ENCODE measurements around the gene NKTR. TPM values are rescaled to one million over a fixed set of nuclear protein-coding genes. Genes with fewer than 3 reads are reported as not detected.

The NKTR gene
- total RNA-seq, 3 donors from 2014 or later = 132 to 214 (median 175) TPM

DNA sequence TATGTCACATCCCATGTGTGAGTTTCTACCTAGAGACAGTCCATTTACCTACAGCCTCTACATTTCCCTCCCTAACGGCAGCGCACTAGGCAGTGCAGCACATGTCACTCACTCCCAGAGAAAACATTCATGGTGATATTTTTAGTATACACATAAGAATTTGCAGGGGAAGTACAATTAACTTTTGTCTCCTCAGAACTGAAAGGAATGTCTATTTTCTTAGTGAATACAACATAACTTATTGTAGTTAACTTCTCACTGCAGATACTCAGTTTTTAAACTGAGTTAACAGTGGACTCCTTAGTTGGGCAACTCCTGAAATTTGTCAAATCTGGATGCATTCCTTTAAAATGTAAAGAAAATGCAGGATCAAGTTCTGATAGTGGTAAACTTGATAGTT, 48.5 kb downstream of the NKTR start:
- no peak overlapping the region for H3K27ac ChIP-seq
- no peak for DNase-seq (ENCODE audit: low spot score in 2 of 2)
- no peaks in the 10 kb centered on the region for H3K9me3 ChIP-seq
- H3K4me3 ChIP-seq = no peak overlapping the region
- H3K36me3 ChIP-seq = peaks cover 4% of the 10 kb centered on the region
- peaks cover 7 to 18% of the 10 kb centered on the region in 2 donors for H3K4me1 ChIP-seq
- intact Hi-C loops (cut with DNase I; ENCODE audit: low total_unique reads) = no loop called here
- no peaks in the 10 kb centered on the region for H3K27me3 ChIP-seq
- TF ChIP-seq POLR2AphosphoS5 (IDR thresholded peaks at IDR 0.05) = no peak
- TF ChIP-seq POLR2A (IDR thresholded peaks at IDR 0.05) = no peak

DNA sequence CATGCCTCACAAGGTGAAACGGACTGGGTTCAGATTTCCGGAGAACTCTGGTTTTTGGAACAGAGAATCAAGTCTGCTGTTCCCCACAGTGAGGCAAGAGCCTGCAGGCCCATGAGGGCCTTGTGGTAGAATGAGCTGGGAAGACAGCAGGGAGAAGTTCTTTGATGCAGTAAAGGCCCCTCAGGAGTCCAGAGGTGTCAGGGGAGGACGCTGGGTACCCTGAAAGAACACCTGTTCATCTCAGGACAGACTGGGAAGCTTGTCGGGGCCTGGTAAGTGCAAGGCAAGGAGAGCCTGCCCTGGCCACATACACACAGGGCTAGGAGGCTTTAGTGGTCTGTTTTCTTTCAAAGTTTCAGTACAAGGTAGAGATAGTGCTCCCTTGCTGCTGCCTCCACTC, 49.3 kb downstream of the NKTR start:
- no peaks in the 10 kb centered on the region for H3K27me3 ChIP-seq
- intact Hi-C loops (cut with DNase I; ENCODE audit: low total_unique reads) = no loop called here
- TF ChIP-seq, protein P1, sequence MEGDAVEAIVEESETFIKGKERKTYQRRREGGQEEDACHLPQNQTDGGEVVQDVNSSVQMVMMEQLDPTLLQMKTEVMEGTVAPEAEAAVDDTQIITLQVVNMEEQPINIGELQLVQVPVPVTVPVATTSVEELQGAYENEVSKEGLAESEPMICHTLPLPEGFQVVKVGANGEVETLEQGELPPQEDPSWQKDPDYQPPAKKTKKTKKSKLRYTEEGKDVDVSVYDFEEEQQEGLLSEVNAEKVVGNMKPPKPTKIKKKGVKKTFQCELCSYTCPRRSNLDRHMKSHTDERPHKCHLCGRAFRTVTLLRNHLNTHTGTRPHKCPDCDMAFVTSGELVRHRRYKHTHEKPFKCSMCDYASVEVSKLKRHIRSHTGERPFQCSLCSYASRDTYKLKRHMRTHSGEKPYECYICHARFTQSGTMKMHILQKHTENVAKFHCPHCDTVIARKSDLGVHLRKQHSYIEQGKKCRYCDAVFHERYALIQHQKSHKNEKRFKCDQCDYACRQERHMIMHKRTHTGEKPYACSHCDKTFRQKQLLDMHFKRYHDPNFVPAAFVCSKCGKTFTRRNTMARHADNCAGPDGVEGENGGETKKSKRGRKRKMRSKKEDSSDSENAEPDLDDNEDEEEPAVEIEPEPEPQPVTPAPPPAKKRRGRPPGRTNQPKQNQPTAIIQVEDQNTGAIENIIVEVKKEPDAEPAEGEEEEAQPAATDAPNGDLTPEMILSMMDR (IDR thresholded peaks at IDR 0.05) = no peak
- TF ChIP-seq POLR2A (IDR thresholded peaks at IDR 0.05) = no peak
- TF ChIP-seq POLR2AphosphoS5 (IDR thresholded peaks at IDR 0.05) = no peak
- no peak for DNase-seq (ENCODE audit: low spot score in 2 of 2)
- H3K9me3 ChIP-seq = no peaks in the 10 kb centered on the region
- H3K36me3 ChIP-seq = peaks cover 4% of the 10 kb centered on the region
- H3K4me3 ChIP-seq = no peak overlapping the region
- H3K4me1 ChIP-seq = peaks cover 7 to 18% of the 10 kb centered on the region in 2 donors
- H3K27ac ChIP-seq = peak overlapping the region in 1 of 2 donors; percentile 38

DNA sequence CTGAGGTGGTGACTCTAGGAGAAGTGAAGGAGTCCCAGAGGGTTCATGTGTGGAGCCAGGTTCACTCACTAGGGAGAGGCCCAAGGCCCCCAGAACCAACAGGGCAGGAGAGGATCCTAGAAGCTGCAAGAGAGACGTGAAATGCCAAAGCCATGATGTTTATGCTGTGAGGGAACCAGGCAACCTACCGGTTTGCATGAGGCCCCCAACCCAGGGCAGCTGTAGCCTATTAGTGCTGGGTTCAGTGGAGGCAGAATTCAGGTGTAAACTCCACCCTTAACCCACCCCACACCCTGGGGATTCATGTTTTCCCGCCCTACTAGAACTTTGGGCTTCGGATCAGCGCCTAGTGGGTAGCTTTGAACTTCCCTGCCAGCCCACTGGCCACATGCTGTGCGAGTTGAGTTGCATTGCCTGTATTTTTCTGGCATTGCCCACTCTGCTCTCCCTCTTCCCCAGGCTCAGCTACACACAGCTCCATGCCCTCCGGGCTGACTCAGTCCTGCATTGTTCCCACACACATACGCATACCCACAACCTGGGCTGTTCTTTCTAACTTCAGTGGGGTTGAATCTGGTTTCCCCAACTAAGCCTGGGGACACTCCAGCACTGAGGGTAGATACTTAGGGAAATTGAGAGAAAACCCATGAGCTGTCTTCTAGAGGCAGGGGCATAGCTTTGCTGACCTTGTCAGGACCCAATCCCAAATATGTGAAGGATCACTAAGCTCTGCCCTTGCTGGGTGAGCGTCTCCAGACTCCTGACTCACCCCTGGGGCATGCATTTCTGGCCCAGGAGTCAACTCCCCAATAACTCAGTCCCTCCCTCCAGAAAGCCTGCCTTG, 51.0 kb downstream of the NKTR start:
- Histone ChIP-seq H3K4me1 (peaks cover 10 to 18% of the 10 kb centered on the region in 2 donors), H3K36me3 (no peaks in the 10 kb centered on the region), H3K27me3 (no peaks in the 10 kb centered on the region), H3K4me3 (peak overlapping the region in 1 of 3 donors; percentile 97), H3K27ac (peak overlapping the region; percentile 40 to 98), H3K9me3 (no peaks in the 10 kb centered on the region)
- TF ChIP-seq POLR2A (IDR thresholded peaks at IDR 0.05) (no peak), POLR2AphosphoS5 (IDR thresholded peaks at IDR 0.05) (no peak)
- TF ChIP-seq, protein P1 (IDR thresholded peaks at IDR 0.05) = no peak
- no peak for DNase-seq (ENCODE audit: low spot score in 2 of 2)
- intact Hi-C loops (cut with DNase I; ENCODE audit: low total_unique reads) = no loop called here

DNA sequence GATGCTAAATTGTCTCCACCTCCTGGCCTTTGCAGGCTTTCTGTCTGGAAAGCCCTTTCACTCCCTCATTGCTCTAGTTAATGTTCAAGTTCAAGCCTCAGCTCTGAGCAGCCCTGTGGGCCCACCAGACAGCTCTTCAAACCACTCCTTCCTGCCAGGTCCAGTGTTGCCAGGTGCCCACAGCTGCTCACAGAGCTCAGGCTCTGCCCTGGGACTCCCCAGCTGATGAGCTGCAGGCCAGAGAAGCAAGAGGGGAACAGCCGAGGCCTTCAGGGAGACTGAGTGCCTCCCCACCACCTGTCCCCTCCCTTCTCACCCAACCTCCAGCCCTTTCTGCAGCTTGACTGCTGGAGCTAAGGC, 51.7 kb downstream of the NKTR start:
- intact Hi-C loops (cut with DNase I; ENCODE audit: low total_unique reads) = no loop called here
- H3K27ac ChIP-seq = peak overlapping the region; percentile 89 to 98
- H3K27me3 ChIP-seq = no peaks in the 10 kb centered on the region
- no peaks in the 10 kb centered on the region for H3K9me3 ChIP-seq
- peak overlapping the region; percentile 75 to 97 (median 86) for H3K4me3 ChIP-seq
- peaks cover 10 to 18% of the 10 kb centered on the region in 2 donors for H3K4me1 ChIP-seq
- TF ChIP-seq POLR2AphosphoS5 (IDR thresholded peaks at IDR 0.05) (no peak), POLR2A (IDR thresholded peaks at IDR 0.05) (no peak)
- TF ChIP-seq, protein P1 (IDR thresholded peaks at IDR 0.05) = no peak
- H3K36me3 ChIP-seq = no peaks in the 10 kb centered on the region
- DNase-seq (ENCODE audit: low spot score in 2 of 2) = no peak

DNA sequence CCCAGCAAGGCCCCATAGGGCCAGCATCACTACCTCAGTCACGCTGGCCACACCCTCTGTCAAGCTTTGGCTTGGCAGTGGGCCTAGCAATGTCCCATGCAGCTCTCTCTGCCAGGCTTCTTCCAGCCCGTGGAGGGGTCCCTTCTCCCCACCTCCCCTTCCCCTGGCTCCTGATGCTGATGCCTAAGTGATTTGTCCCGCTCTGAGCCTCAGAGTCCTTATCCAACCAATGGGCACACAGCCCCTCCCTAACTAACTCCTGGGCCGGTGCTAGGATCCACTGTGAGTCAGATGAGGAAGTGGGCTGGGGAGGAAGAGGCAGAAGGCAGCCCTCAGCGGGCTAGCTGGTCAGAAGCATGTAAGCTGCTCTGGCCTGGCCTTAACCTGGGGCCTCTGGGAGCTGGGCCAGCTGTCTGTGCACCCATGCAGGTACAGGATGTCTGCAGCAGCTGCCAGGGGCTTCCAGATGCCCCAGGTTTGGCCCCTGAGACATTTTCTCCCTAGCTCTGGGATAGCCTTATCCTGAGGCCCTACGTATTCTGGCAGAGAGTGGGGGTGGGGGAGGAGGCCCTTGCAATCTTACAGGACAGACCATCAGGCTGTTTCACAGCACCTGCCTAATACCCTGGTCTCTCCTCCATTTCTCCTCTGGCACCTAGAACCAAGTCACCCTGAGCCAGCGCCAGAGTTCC, 52.3 kb downstream of the NKTR start:
- intact Hi-C loops (cut with DNase I; ENCODE audit: low total_unique reads) = no loop called here

More for the DNA sequence above, 52.3 kb downstream of the NKTR start:
- peak overlapping the region; percentile 75 to 97 (median 86) for H3K4me3 ChIP-seq
- no peaks in the 10 kb centered on the region for H3K36me3 ChIP-seq
- peaks cover 10 to 18% of the 10 kb centered on the region in 2 donors for H3K4me1 ChIP-seq
- H3K27ac ChIP-seq = peak overlapping the region; percentile 89 to 98
- H3K9me3 ChIP-seq = no peaks in the 10 kb centered on the region
- no peaks in the 10 kb centered on the region for H3K27me3 ChIP-seq
- TF ChIP-seq POLR2A (IDR thresholded peaks at IDR 0.05) (peak; percentile 67), POLR2AphosphoS5 (IDR thresholded peaks at IDR 0.05) (peak in 2 of 3 donors; percentile 30 to 78)
- TF ChIP-seq, protein P1 (IDR thresholded peaks at IDR 0.05) = no peak
- DNase-seq (ENCODE audit: low spot score in 2 of 2) = peak; percentile 50 to 54
